Mesenchymal stem cell (in vitro differentiated cells and primary cell): ENCODE measurements around the gene EFEMP1.

ENCODE experiments used
- DNase-seq: peaks from one replicate; pipeline ENCODE4 v3.0.0-alpha.2; 2013
- H2AFZ ChIP-seq: one replicate; pipeline ENCODE4 v1.6.1; 2013; ENCODE audit warnings: low read depth, mild to moderate bottlenecking, control low read depth, inconsistent platforms, low read length, moderate library complexity
- H2AK5ac ChIP-seq: 2 replicates; pipeline ENCODE4 v1.6.1; 2013; ENCODE audit warnings: low read length, moderate library complexity, mild to moderate bottlenecking, inconsistent platforms; ENCODE audit not compliant: severe bottlenecking
- H2BK120ac ChIP-seq: one replicate; pipeline ENCODE4 v1.6.1; 2013; ENCODE audit warnings: low read depth, mild to moderate bottlenecking, inconsistent platforms, low read length, moderate library complexity
- H2BK12ac ChIP-seq, 2 experiments: one replicate each; pipeline ENCODE4 v1.6.1; 2013; ENCODE audit warnings: inconsistent platforms in 2 of 2, low read length in 2 of 2, mild to moderate bottlenecking in 2 of 2, moderate library complexity in 2 of 2, control low read depth in 1 of 2
- H2BK15ac ChIP-seq: one replicate; pipeline ENCODE4 v1.6.1; 2013; ENCODE audit warnings: mild to moderate bottlenecking, low read depth, inconsistent platforms; ENCODE audit not compliant: poor library complexity, severe bottlenecking
- H2BK5ac ChIP-seq: 2 replicates; pipeline ENCODE4 v1.6.1; 2013; ENCODE audit warnings: low read depth, mild to moderate bottlenecking, low read length, control low read depth, inconsistent platforms; ENCODE audit not compliant: poor library complexity, severe bottlenecking
- H3K14ac ChIP-seq, 2 experiments: one replicate each; pipeline ENCODE4 v1.6.1; 2013; ENCODE audit warnings: inconsistent platforms in 2 of 2, low read length in 2 of 2, control low read depth in 1 of 2, mild to moderate bottlenecking in 1 of 2, moderate library complexity in 1 of 2
- H3K18ac ChIP-seq, 2 experiments: one replicate each; pipeline ENCODE4 v1.6.1; 2013; ENCODE audit warnings: inconsistent platforms in 2 of 2, low read length in 2 of 2, control low read depth in 1 of 2, low read depth in 1 of 2, mild to moderate bottlenecking in 1 of 2
- H3K23ac ChIP-seq, 2 experiments: one replicate each; pipeline ENCODE4 v1.6.1; 2013; ENCODE audit warnings: inconsistent platforms in 2 of 2, low read length in 2 of 2, mild to moderate bottlenecking in 2 of 2, moderate library complexity in 2 of 2, control low read depth in 1 of 2
- H3K27ac ChIP-seq: 2 replicates; pipeline ENCODE4 v1.5.1; 2013; ENCODE audit warnings: mild to moderate bottlenecking, moderate library complexity, low read length, control low read depth, inconsistent platforms; ENCODE audit not compliant: poor library complexity, severe bottlenecking
- H3K27me3 ChIP-seq, 2 experiments: 2 replicates each; pipeline versions ENCODE4 v1.6.1 to v1.7.0; 2013; ENCODE audit warnings: low read length in 2 of 2, mild to moderate bottlenecking in 2 of 2, moderate library complexity in 2 of 2, control low read depth in 1 of 2, inconsistent platforms in 1 of 2; ENCODE audit not compliant: control insufficient read depth in 1 of 2, insufficient read depth in 1 of 2
- H3K36me3 ChIP-seq, 2 experiments: 2 replicates each; pipeline versions ENCODE4 v1.6.1 to v1.7.0; 2013; ENCODE audit warnings: low read length in 2 of 2, control low read depth in 1 of 2, inconsistent platforms in 1 of 2, low read depth in 1 of 2, mild to moderate bottlenecking in 1 of 2; ENCODE audit not compliant: insufficient read depth in 2 of 2, control insufficient read depth in 1 of 2
- H3K4ac ChIP-seq, 2 experiments: one replicate each; pipeline ENCODE4 v1.6.1; 2013; ENCODE audit warnings: inconsistent platforms in 2 of 2, low read length in 2 of 2, mild to moderate bottlenecking in 2 of 2, moderate library complexity in 2 of 2, control low read depth in 1 of 2, low read depth in 1 of 2
- H3K4me1 ChIP-seq: 2 replicates; pipeline ENCODE4 v1.6.1; 2013; ENCODE audit warnings: low read depth, low read length, control low read depth; ENCODE audit not compliant: control insufficient read depth, insufficient read depth
- H3K4me2 ChIP-seq: 2 replicates; pipeline ENCODE4 v1.6.1; 2013; ENCODE audit warnings: low read length, mild to moderate bottlenecking, inconsistent platforms; ENCODE audit not compliant: poor library complexity, severe bottlenecking
- H3K4me3 ChIP-seq, 2 experiments: 2 replicates each; pipeline versions ENCODE4 v1.5.1 to v1.7.0; 2013; ENCODE audit warnings: low read length in 2 of 2, mild to moderate bottlenecking in 2 of 2, control low read depth in 1 of 2, low read depth in 1 of 2; ENCODE audit not compliant: insufficient read depth in 1 of 2
- H3K79me1 ChIP-seq: replicated peaks from 2 replicates; pipeline ENCODE4 v1.6.1; 2013; ENCODE audit warnings: mild to moderate bottlenecking, control low read depth, low read length, inconsistent platforms; ENCODE audit not compliant: poor library complexity, severe bottlenecking
- H3K9ac ChIP-seq: 2 replicates; pipeline ENCODE4 v1.7.0; 2013; ENCODE audit warnings: mild to moderate bottlenecking, low read length, moderate library complexity
- H3K9me3 ChIP-seq: 2 replicates; pipeline ENCODE4 v1.7.0; 2013; ENCODE audit warnings: mild to moderate bottlenecking, low read length; ENCODE audit not compliant: control insufficient read depth
- H4K8ac ChIP-seq: one replicate; pipeline ENCODE4 v1.6.1; 2013; ENCODE audit warnings: inconsistent platforms, mild to moderate bottlenecking, low read length, moderate library complexity
- H4K91ac ChIP-seq: one replicate; pipeline ENCODE4 v1.6.1; 2013; ENCODE audit warnings: mild to moderate bottlenecking, low read length, inconsistent platforms
- WGBS: methylation state at CpG from one replicate; pipeline ENCODE4 v1.1.7; 2013; ENCODE audit warnings: mixed read lengths; 5-methylcytosine and 5-hydroxymethylcytosine counted together

The EFEMP1 gene

GRCh38 chr2:55952415-55952814 lies 28.8 kb upstream of the EFEMP1 start:
- Histone ChIP-seq H3K4me2 (no peak overlapping the region), H3K4me1 (no peaks in the 10 kb centered on the region), H3K23ac (no peak overlapping the region), H2BK15ac (no peak overlapping the region), H3K36me3 (no peaks in the 10 kb centered on the region), H3K9ac (no peak overlapping the region), H2BK120ac (no peak overlapping the region), H2BK12ac (no peak overlapping the region), H3K18ac (no peak overlapping the region), H4K91ac (no peak overlapping the region), H3K4ac (no peak overlapping the region), H3K79me1 (no peaks in the 10 kb centered on the region), H3K9me3 (no peaks in the 10 kb centered on the region), H2AK5ac (no peak overlapping the region), H3K27me3 (peaks cover 0 to 32% of the 10 kb centered on the region in 2 experiments), H3K14ac (no peak overlapping the region), H2AFZ (no peak overlapping the region), H4K8ac (no peak overlapping the region), H3K4me3 (no peak overlapping the region), H3K27ac (no peak overlapping the region), H2BK5ac (no peak overlapping the region)
- DNase-seq: no peak
- 76% methylated on average over 4 of the region's 4 CpGs for WGBS

GRCh38 chr2:55951533-55951932 lies 28.0 kb upstream of the EFEMP1 start:
- Histone ChIP-seq H4K8ac (no peak overlapping the region), H2BK5ac (no peak overlapping the region), H3K4me3 (no peak overlapping the region), H3K27me3 (peaks cover 0 to 27% of the 10 kb centered on the region in 2 experiments), H2BK15ac (no peak overlapping the region), H3K14ac (no peak overlapping the region), H3K18ac (peak overlapping the region in 1 of 2 experiments; percentile 52), H3K4me2 (no peak overlapping the region), H3K27ac (no peak overlapping the region), H2AFZ (no peak overlapping the region), H2BK120ac (no peak overlapping the region), H2BK12ac (peak overlapping the region in 1 of 2 experiments; percentile 52), H3K23ac (no peak overlapping the region), H3K4me1 (no peaks in the 10 kb centered on the region), H4K91ac (no peak overlapping the region), H3K79me1 (no peaks in the 10 kb centered on the region), H3K9ac (no peak overlapping the region), H2AK5ac (no peak overlapping the region), H3K36me3 (no peaks in the 10 kb centered on the region), H3K9me3 (no peaks in the 10 kb centered on the region), H3K4ac (peak overlapping the region in 1 of 2 experiments; percentile 15)
- DNase-seq: no peak
- WGBS: 98% methylated on average over 3 of the region's 5 CpGs

DNA sequence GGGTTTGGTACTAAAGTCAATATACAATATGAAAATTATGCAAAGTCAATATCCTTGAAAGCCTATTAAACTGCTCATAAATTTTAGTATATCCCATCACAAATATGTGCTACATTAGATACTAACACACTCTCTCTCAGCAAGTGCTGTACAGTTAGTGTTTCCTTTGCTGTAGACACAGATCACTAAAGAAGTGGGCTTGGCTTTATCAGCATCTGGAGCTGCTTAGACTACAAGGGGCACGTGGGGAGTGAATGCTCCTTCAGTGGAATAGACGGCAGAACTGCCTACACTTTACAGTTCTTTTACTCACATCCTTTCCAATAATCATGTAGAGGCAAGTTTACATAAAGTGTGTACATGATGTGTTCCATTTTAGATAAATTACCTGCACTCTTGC lies 26.0 kb upstream of the EFEMP1 start:
- H3K9ac ChIP-seq: no peak overlapping the region
- no peak overlapping the region for H2BK12ac ChIP-seq
- H3K4me1 ChIP-seq: no peaks in the 10 kb centered on the region
- H3K27me3 ChIP-seq: peaks cover 0 to 27% of the 10 kb centered on the region in 2 experiments
- H2BK15ac ChIP-seq: no peak overlapping the region
- H4K91ac ChIP-seq: no peak overlapping the region
- H3K27ac ChIP-seq: no peak overlapping the region
- H2AK5ac ChIP-seq: no peak overlapping the region
- no peaks in the 10 kb centered on the region for H3K79me1 ChIP-seq
- DNase-seq: no peak
- no peak overlapping the region for H2AFZ ChIP-seq
- H2BK120ac ChIP-seq: no peak overlapping the region
- no peak overlapping the region for H3K18ac ChIP-seq
- H3K14ac ChIP-seq: no peak overlapping the region
- H3K9me3 ChIP-seq: no peaks in the 10 kb centered on the region
- no peak overlapping the region for H3K4ac ChIP-seq
- H3K23ac ChIP-seq: no peak overlapping the region
- no CpG with 5 or more reads among the region's 2 CpGs for WGBS
- no peak overlapping the region for H3K4me3 ChIP-seq
- no peak overlapping the region for H2BK5ac ChIP-seq
- H3K36me3 ChIP-seq: no peaks in the 10 kb centered on the region
- no peak overlapping the region for H4K8ac ChIP-seq
- no peak overlapping the region for H3K4me2 ChIP-seq

- Histone ChIP-seq H2BK15ac (no peak overlapping the region), H3K9ac (no peak overlapping the region), H3K27me3 (peaks cover 0 to 27% of the 10 kb centered on the region in 2 experiments), H3K9me3 (no peaks in the 10 kb centered on the region), H2BK120ac (no peak overlapping the region), H3K4me1 (no peaks in the 10 kb centered on the region), H3K4ac (no peak overlapping the region), H3K27ac (no peak overlapping the region), H3K79me1 (no peaks in the 10 kb centered on the region), H3K18ac (no peak overlapping the region), H3K36me3 (no peaks in the 10 kb centered on the region), H2BK5ac (no peak overlapping the region), H2AFZ (no peak overlapping the region), H4K91ac (no peak overlapping the region), H3K4me2 (no peak overlapping the region), H2BK12ac (no peak overlapping the region), H3K23ac (no peak overlapping the region), H3K14ac (no peak overlapping the region), H2AK5ac (no peak overlapping the region), H4K8ac (no peak overlapping the region), H3K4me3 (no peak overlapping the region)
- DNase-seq: no peak
These were observed 25.6 kb upstream of the EFEMP1 start for GRCh38 chr2:55949211-55949610.
